HG03175 (cell line): Measurements from ENCODE around the gene LRP5.

ENCODE experiments used
- ATAC-seq: cut with Tn5 transposase; IDR thresholded peaks from one replicate; pipeline ENCODE4 v1.9.1; 2021; ENCODE audit warnings: mild to moderate bottlenecking, moderate library complexity; ENCODE audit not compliant: unreplicated experiment

The LRP5 gene

GRCh38 chr11:68312117-68312779 lies at the start of gene LRP5:
LRP5 (plus strand) TSS chr11:68312591; CDS start chr11:68312715, 124 bp downstream.
- ATAC-seq, result no peak

- no peak for ATAC-seq
Observed at GRCh38 chr11:68263444-68264035, 48.9 kb upstream of the LRP5 start.

GRCh38 chr11:68264244-68264643 lies 48.1 kb upstream of the LRP5 start:
- ATAC-seq, result no peak

- ATAC-seq, result no peak
Observed at GRCh38 chr11:68264741-68265540, 47.5 kb upstream of the LRP5 start.

- ATAC-seq, result peak; percentile 75
Observed at GRCh38 chr11:68266121-68266891, 46.1 kb upstream of the LRP5 start.

GRCh38 chr11:68266936-68267880 lies 45.2 kb upstream of the LRP5 start:
- ATAC-seq, result no peak

GRCh38 chr11:68267881-68268240 lies 44.5 kb upstream of the LRP5 start:
- no peak for ATAC-seq

GRCh38 chr11:68269414-68270081 lies 42.8 kb upstream of the LRP5 start:
- ATAC-seq, result no peak

- ATAC-seq, result no peak
Observed at GRCh38 chr11:68270196-68271022, 42.0 kb upstream of the LRP5 start.

- peak; percentile 3 for ATAC-seq
Observed at GRCh38 chr11:68271023-68271780, 41.2 kb upstream of the LRP5 start.

GRCh38 chr11:68271781-68272608 lies 40.4 kb upstream of the LRP5 start, which contains the start of gene C11orf24:
C11orf24 (minus strand) TSS chr11:68271973; CDS start chr11:68263767, 8,206 bp downstream.
- ATAC-seq, result peak; percentile 76

- no peak for ATAC-seq
Observed at GRCh38 chr11:68273026-68273738, 39.2 kb upstream of the LRP5 start.

GRCh38 chr11:68274306-68274705 lies 38.1 kb upstream of the LRP5 start:
- no peak for ATAC-seq

GRCh38 chr11:68275721-68276507 lies 36.5 kb upstream of the LRP5 start:
- ATAC-seq, result no peak

- ATAC-seq, result no peak
Observed at GRCh38 chr11:68276861-68277260, 35.5 kb upstream of the LRP5 start.

GRCh38 chr11:68279676-68280075 lies 32.7 kb upstream of the LRP5 start:
- no peak for ATAC-seq
